GM21737 (cell line): Measurements from ENCODE around the gene TSPAN9.

Experiments
- ATAC-seq: cut with Tn5 transposase; IDR thresholded peaks from one replicate; pipeline ENCODE4 v1.9.1; 2021; ENCODE audit warnings: mild to moderate bottlenecking, moderate library complexity; ENCODE audit not compliant: unreplicated experiment

TSPAN9 gene

GRCh38 chr12:3263939-3264922, 187.1 kb downstream of the TSPAN9 start:
- ATAC-seq = no peak

DNA sequence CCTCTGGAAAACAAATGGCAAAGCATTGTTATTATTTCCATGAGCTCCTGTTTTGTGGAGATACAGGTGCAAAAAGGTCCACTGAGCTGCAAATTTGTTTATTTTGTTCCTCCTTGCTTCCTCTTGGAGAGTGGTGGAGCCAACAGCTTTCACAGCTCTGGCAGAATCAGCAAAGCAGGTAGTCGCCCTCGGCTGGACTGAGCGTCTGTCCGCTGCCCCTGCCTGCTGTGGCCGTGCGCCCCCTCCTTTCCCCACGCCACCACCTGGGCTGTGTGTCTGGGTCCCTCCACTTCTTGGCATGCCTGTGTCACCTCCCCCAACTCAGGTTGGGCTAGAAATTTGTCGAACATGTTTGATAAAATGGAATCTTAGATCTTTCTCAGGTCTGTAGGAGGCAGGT, 188.2 kb downstream of the TSPAN9 start:
- no peak for ATAC-seq

DNA sequence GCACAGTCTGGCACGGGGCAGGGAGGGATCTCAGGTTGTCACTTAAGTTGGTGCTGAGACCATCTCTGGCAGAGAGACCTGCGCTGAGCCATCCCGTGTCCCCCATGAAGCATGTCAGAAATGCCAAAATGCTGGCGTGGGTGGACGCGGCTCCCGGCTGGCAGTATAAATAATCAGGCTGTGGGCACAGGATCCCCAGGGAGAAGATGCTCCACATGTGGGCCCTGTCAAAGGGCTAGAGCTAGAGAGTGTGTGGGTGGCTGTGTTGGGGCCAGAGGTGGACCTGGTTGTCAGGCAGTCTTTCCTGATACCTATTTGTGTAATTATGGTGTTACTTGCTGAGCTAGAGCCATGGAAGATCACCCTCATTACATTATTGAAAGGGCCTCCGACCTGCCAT, 189.5 kb downstream of the TSPAN9 start:
- ATAC-seq = no peak

DNA sequence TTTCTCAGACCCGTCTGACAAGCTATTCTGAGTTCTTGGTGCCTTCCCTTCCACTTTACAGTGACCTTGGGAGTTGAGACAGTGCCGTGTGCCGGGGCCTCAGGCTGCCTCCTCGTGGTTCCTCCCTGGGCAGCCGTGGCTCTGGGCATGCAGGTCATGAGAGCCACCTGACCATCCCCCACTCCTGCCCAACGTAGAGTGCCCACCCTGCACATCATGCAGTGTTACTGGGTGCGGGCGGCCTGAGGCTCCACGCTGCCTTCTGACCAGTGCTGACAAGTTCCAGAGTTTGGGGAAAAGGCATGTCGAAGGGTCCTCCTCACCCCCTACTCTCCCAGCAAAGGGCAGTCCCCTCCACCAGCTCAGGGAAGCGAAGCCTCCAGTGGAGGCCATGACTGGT, 190.5 kb downstream of the TSPAN9 start:
- ATAC-seq = no peak

DNA sequence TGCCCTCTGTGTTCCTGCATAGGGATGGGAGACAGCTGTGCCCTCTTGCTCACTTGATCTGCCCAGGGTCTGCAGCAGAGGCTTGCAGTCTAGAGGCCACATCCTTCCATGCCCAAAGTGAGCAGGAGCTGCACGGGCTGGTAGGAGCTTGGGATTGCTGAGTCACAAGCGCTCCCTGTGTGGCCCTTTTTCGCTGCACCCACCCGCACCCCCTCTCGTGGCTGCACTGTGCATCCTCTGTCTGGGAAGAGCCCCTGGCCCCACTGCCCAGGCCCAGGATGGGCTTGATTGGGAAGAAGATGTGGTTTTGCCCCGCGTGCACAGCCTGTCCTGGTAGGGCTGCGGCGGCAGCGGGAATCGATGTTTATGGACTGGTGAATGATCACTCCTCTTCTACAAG, 192.4 kb downstream of the TSPAN9 start:
- ATAC-seq = no peak

- ATAC-seq = no peak
These were observed 194.0 kb downstream of the TSPAN9 start for GRCh38 chr12:3271146-3271545.

DNA sequence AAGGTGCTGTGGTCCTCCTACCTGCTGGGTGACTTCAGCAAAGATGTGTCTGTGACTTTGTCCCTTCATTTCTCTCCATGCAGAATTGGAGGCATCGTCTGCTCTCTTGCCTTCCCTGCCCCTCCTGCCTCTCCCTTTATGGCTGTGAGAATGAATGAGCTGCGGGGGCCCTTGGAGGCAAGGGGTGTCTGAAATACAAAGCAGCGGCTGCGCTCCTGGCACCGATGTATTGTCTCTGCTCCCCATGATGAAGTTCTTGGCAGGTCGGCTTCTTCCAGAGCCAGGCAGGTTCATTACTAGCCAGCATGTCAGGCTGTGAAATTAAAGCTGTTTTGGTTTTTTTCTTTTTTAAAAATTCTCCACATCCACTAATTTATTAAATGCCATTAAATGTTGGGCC, 194.5 kb downstream of the TSPAN9 start:
- ATAC-seq = no peak

GRCh38 chr12:3272958-3273357, 195.8 kb downstream of the TSPAN9 start:
- no peak for ATAC-seq

DNA sequence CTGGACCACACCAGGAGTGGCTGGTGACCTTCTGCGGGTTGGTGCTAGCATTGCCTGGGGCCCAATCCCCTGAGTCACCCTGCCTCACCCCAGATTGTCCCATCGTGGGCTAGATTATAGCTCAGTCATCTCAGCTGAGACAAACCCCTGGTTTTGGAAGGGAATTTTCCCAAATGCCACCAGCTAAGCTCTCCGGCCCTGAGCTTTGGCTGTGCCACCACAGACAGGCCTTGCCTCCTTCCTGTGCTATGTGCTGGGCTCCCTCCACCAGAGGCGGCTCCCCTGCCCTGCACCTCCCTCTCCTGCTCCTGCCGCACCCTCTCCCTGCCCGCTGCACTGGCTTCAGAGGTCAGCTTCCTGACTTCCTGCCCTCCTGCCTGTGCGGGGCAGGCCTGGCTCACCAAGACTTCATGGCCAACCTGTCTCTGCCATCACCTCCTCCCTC, 196.3 kb downstream of the TSPAN9 start:
- no peak for ATAC-seq

DNA sequence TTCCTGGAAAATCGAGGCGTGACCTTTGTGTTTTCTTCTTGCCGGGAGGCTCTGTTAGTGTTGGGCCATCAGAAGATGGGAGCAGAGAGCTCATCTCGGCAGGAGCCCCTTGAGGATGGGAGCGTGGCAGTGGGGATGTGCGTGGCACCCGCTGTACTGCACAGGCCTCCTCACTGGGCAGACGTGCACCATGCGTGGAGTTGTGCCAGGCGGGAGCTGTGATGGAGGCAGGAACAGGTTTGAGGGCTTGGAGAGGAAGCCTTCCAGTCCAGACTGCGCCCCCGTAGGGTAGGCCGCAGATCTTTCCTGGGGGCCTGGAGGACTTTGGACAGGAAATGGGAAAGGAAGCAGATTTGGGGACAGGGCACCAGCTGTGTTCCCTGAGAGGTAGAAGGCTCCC, 197.5 kb downstream of the TSPAN9 start:
- ATAC-seq = no peak

- ATAC-seq = no peak
These were observed 198.2 kb downstream of the TSPAN9 start for GRCh38 chr12:3275171-3276041.

DNA sequence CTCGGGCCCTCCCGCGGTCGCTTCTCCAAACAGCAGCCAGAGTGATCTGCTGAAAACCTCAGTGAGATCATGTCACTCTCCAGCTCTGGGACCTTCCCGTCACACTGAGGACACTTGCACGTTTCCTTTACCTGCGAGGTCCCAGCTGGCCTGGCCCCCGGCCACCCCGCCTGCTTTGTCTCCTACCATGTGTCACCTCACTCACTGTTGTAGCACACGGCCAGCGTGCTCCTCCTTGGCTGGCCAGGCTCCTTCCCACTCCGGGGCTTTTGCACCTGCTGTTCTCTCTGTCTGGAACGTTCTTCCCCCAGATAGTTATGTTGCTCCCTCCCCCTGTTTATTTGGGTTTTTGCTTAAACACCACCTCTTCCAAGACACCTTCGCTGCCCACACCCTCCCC, 199.0 kb downstream of the TSPAN9 start:
- no peak for ATAC-seq

- ATAC-seq = no peak
These were observed 200.2 kb downstream of the TSPAN9 start for GRCh38 chr12:3277306-3277943.

DNA sequence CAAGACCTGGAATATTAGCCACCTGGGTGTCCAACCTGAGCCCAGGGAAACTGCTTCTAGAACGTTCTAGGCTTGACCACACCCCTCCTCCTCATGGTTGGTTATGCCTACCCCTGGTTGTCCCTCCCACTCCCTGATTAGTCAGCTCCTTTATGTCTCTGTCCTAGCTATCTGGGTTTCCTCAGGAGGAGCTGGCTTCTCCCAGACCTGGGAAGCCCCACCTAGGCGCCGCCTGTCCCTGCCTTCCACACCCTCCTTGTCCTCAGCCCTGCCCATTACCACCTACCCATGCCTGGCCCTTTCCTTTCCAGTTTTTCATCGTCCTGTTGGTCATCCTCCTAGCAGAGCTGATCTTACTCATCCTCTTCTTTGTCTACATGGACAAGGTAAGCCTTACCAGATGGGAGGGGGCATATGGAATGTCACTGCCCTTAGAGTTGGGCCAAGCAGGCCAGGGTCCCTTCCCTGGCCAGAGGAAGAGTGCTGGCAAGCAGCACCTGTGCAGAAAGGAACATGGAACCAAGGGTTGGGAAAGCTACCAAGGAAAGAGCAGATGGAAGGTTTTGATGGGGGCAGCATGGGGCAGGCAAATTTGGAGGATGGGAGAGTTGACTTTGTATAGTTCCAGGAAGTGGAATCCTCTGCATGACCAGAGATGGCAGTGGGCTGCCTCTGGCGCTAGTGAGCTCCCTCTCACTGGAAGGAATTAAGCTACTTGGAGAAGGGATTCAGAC, 201.7 kb downstream of the TSPAN9 start:
- ATAC-seq = no peak

DNA sequence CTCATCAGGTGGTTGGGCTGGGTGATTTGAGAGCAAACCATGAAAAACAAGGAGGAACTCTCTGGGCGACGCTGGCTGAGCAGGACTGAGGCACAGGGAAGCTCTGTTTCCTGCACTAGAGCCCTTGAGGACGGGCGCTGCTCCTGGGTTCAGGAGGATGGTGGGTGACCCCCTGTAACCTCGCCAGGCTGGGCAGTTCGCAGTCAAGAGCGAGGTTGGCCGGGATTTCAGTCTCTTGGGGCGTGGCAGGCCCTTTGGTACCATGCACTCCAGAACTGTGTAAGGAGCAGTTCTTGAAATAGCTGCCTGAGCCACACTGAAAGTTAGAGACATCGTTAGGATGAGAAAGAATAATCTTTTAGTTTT, 202.2 kb downstream of the TSPAN9 start:
- ATAC-seq = no peak

DNA sequence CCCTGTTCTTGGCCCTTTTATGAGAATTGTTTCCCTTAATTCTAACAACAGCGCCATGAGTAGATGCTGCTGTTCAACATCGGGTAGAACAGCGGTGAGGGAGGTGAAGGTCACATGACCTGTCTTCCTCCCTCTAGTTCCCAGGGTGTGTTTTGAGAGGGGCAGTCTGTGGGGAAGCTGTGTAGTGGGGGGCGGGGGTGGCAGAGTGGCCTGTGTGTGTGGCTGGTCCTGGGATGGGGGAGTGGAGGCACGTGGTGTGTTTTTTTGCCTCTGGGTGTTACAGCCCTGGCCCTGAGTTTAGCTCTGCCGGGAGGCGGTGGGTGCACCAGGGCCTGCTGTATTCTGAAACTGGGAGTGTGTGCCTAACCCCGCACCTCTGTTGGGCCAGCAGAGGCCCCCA, 202.7 kb downstream of the TSPAN9 start:
- ATAC-seq = no peak

- ATAC-seq = no peak
These were observed 203.8 kb downstream of the TSPAN9 start for GRCh38 chr12:3280967-3281366.

GRCh38 chr12:3281588-3282383, 204.6 kb downstream of the TSPAN9 start:
- no peak for ATAC-seq

DNA sequence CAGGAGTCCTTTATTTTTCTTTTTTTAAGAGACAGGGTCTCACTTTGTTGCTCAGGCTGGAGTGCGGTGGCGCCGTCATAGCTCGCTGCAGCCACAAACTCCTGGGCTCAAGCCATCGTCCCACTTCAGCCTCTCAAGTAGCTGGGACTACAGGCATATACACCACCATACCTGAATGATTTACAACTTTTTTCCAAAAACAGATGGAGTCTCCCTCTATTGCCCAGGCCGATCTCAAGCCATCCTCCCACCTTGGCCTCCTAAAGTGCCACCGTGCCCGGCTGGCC, 205.1 kb downstream of the TSPAN9 start:
- ATAC-seq = no peak

DNA sequence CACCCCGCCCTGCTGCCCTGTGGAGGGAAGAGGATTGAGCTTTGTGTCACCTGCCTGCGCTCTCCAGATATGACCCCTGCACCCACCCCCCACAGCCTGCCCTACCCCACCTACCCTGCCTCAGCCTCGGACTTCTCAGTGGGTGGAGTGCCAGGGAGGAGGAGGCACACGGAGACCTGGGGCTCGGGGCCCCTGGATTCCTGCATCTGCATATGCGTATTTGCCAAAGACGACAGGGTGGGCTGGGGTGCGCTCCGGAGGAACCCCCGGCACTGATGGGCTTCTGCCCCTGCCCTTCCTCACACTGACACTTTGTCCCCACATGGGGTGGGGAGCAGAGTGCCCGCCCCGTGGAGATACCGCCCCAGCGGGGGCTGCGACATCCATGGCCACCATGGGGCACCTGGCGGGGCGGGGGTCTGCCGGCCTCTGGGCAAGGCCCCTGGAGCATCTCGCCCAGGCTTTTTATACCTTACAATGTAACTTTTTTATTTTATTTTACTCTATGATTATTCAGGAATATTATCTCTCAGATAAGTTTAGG, 206.0 kb downstream of the TSPAN9 start:
- no peak for ATAC-seq
